ENCODE measurements around the gene SNRPN.

DNA sequence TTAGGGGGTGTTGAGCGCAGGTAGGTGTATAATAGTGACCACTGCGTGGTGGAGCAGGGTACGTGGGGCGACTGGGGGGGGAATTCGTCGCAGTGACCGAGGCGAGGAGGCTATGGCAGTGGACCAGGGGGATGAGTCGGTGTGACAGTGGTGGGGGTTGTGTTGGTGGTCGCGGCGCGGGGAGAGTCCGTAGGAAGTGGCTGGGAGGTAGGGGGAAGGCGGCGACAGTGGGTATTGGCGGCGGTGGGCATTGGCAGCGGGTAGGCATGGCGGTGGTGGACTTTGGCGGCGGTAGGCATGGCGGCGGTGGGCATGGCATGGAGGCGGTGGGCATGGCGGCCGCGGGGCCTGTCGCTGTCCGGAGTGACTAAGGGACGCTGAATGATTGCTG is 739 bp downstream of the SNRPN start:
- TF ChIP-seq, protein P1, sequence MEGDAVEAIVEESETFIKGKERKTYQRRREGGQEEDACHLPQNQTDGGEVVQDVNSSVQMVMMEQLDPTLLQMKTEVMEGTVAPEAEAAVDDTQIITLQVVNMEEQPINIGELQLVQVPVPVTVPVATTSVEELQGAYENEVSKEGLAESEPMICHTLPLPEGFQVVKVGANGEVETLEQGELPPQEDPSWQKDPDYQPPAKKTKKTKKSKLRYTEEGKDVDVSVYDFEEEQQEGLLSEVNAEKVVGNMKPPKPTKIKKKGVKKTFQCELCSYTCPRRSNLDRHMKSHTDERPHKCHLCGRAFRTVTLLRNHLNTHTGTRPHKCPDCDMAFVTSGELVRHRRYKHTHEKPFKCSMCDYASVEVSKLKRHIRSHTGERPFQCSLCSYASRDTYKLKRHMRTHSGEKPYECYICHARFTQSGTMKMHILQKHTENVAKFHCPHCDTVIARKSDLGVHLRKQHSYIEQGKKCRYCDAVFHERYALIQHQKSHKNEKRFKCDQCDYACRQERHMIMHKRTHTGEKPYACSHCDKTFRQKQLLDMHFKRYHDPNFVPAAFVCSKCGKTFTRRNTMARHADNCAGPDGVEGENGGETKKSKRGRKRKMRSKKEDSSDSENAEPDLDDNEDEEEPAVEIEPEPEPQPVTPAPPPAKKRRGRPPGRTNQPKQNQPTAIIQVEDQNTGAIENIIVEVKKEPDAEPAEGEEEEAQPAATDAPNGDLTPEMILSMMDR (IDR thresholded peaks at IDR 0.05), result no peak
- no peak for TF ChIP-seq POLR2A (IDR thresholded peaks at IDR 0.05)

Measured in right lobe of liver (tissue), 4 donors.